Measurements from ENCODE around the gene ELN. TPM values are rescaled to one million over a fixed set of nuclear protein-coding genes. Genes with fewer than 3 reads are reported as not detected.

The ELN gene
- total RNA-seq, 1 donor from 2014 or later: 395 TPM

DNA sequence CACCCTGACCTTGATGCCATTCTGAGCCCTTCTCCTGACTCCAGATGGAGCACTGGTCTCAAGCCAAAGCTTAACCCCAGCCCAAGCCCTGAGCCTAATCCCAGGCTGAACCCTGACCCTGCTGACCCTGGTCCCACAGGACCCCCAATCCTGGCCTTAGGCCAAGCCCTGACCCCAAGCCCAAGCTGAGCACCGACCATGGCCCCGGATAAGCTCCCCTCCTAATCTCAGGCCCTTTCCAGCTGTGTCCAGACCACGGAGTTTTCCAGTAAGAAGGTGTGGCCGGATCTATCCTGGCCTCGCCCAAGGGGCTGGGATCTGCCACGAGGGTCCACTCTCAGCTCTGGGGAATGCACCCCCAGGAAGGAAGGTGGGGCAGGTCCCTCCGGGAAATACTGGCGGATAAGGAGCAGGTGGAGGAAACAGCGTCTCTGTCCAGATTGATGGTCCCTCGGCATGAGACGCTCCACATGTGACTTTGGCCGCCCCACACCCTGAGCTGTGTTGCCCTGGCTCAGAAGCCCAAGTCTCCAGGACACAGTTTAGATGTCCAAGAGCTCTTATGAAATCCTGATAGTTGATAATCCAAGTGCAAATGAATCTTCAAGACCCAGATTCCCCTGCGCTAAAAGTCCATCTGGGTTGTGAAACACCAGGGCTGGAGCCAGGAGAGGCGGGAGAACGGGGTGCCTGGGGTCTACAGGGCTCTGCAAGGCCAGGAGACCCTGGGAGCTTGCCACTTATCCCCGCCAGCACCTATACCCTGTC is 10.4 kb downstream of the ELN start:
- H3K27ac ChIP-seq: peak overlapping the region; percentile 79 to 98
- H3K36me3 ChIP-seq: peaks cover 92 to 94% of the 10 kb centered on the region in 2 donors
- no peak for DNase-seq (ENCODE audit: low spot score in 2 of 2)

DNA sequence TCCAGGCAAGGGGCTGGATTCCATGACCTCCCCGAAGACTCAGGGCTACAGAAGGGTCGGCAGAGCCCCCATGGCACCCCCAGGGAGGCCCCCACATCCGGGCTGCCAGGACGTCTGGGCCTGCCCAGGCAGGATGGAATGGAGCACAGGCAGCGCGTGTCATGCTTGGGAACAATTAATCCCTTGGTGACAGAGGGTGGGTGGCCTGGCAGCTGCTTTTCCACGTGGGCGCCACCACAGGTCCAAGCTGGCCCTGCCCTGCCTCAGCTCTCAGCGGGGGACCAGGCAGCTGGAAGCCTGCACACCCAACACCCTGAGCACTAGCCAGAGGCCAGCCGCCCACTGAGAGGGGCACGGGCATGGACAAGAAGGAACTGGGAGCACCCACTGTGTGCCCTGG is 11.4 kb downstream of the ELN start:
- TF ChIP-seq CTCF (IDR thresholded peaks at IDR 0.05): no peak
- Histone ChIP-seq H3K9me3 (no peaks in the 10 kb centered on the region), H3K4me1 (peaks cover 11 to 66% of the 10 kb centered on the region in 2 donors), H3K27me3 (no peaks in the 10 kb centered on the region), H3K36me3 (peaks cover 98% of the 10 kb centered on the region in 2 donors), H3K4me3 (no peak overlapping the region), H3K27ac (peak overlapping the region; percentile 79 to 98)
- DNase-seq (ENCODE audit: low spot score in 2 of 2): no peak
- intact Hi-C loops (cut with DNase I): loop anchor here (2.0 kb wide), 1 partner anchor 15 kb away; no protein-coding TSS in a partner anchor

More for the DNA sequence above, 10.4 kb downstream of the ELN start:
- H3K9me3 ChIP-seq: no peaks in the 10 kb centered on the region
- intact Hi-C loops (cut with DNase I): loop anchor here (2.0 kb wide), 1 partner anchor 16 kb away; no protein-coding TSS in a partner anchor
- H3K27me3 ChIP-seq: no peaks in the 10 kb centered on the region
- no peak overlapping the region for H3K4me3 ChIP-seq
- peaks cover 19 to 71% of the 10 kb centered on the region in 2 donors for H3K4me1 ChIP-seq
- no peak for TF ChIP-seq CTCF (IDR thresholded peaks at IDR 0.05)

DNA sequence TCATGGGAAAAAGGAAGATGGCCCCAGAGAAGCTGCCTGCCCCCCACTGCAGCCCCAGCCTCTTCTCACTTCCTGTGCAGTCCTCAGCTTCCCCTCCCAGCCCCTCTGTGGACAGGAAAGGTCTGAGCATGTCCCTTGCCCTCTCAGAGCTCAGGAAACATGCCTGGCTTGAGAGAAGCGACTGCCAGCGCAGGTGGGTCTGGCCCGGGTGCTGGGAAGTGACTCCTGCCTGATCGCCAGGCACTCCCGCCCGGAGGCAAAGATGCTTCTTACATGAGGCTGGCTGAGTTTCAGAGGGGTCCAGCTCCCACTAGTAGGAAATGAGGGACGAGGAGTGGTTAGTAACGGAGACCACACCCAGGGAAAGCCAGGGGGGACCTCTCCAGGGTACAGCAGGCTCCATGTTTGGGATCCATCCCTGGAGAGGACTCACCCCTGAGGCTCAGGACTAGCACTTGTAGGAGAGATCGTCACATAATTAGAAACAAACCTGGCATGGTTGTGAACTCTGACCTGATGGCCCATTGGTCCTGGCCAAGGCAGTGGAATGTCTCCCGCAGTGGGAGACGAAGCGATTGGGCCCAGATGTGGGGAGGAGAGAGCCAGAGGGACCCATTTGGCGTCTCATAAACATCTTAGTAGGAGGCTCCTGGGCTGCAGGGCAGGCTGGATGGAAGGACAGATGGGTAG is 12.3 kb downstream of the ELN start:
- H3K27me3 ChIP-seq: no peaks in the 10 kb centered on the region
- H3K4me1 ChIP-seq: peaks cover 5 to 59% of the 10 kb centered on the region in 2 donors
- peak overlapping the region; percentile 79 to 98 for H3K27ac ChIP-seq
- intact Hi-C loops (cut with DNase I): no loop called here
- no peaks in the 10 kb centered on the region for H3K9me3 ChIP-seq
- H3K36me3 ChIP-seq: peaks cover 98% of the 10 kb centered on the region in 2 donors
- no peak for TF ChIP-seq CTCF (IDR thresholded peaks at IDR 0.05)
- H3K4me3 ChIP-seq: no peak overlapping the region
- no peak for DNase-seq (ENCODE audit: low spot score in 2 of 2)

DNA sequence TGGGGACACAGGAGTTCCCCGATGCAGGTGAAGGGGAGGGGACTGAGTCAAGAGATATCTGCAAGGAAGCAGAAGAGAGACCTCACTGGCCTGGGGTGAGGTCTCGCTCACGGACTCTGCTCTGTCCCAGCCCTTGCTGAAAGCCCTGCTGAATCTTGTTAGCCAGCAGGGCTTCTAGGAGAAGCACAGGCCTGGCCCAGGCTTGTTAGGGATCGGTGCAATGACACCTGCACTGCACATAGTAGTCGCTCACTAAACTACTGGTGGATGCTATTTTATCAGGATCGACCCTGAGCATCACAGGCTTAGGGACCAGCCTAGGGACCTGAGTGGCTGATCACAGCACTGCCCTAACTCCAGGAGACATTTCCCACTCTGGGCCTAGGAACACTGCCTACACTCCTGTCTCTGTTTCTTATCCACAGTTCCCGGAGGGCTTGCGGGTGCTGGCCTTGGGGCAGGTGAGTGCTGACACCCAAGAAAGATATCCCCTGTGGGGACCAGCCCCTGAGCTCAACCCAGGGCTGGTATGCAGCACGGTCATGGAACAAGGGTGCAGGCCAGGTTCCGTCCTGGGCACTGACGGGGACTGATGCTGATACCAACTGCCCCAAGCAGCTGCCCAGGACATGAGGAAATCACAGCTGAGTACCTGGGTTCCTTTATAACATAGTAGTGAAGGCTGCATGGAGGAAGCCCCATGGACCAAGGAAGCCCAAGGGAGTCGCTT is 13.0 kb downstream of the ELN start:
- no peaks in the 10 kb centered on the region for H3K9me3 ChIP-seq
- peaks cover 98% of the 10 kb centered on the region in 2 donors for H3K36me3 ChIP-seq
- peak overlapping the region; percentile 79 to 98 for H3K27ac ChIP-seq
- H3K4me1 ChIP-seq: peaks cover 0 to 52% of the 10 kb centered on the region in 2 donors
- H3K27me3 ChIP-seq: no peaks in the 10 kb centered on the region
- intact Hi-C loops (cut with DNase I): no loop called here
- no peak overlapping the region for H3K4me3 ChIP-seq
- no peak for TF ChIP-seq CTCF (IDR thresholded peaks at IDR 0.05)
- DNase-seq (ENCODE audit: low spot score in 2 of 2): no peak

DNA sequence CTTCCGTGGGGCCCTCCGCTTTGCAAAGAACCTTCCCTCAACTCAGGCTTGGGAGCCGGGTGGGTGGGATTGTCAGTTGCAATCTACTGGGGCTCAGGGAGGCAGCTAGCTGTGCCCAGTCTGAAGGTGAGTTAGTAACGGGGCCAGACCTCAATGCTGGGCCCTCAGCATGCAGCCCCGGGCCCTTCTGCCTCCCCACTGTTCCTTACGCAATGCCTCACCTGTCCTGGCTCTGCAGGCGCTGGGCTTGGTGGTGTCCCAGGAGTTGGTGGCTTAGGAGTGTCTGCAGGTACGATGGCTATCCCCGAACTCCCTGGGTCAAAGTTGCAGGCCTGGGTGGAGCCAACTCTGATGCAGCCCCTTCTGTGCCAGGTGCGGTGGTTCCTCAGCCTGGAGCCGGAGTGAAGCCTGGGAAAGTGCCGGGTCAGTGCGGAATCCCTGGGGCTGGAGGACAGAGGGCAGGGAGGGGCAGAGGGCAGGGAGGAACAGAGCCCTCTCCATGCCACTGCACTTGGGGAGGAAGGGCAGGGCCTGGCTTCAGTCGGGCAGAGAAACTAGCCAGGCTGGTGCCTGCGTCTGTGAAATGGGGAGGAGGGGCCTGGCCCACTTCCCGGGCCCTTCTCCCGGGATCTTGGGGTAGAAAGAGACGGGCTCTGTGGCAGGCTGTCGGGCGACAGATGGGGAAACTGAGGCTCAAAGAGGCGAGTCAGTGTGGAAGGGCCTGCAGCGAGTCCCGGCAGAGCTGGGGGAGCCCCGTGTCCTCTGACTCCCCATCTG is 15.0 kb downstream of the ELN start:
- no peak for TF ChIP-seq CTCF (IDR thresholded peaks at IDR 0.05)
- Histone ChIP-seq H3K36me3 (peaks cover 99 to 100% of the 10 kb centered on the region in 2 donors), H3K27me3 (no peaks in the 10 kb centered on the region), H3K9me3 (no peaks in the 10 kb centered on the region), H3K4me1 (peaks cover 0 to 33% of the 10 kb centered on the region in 2 donors), H3K27ac (peak overlapping the region; percentile 68 to 98), H3K4me3 (no peak overlapping the region)
- no peak for DNase-seq (ENCODE audit: low spot score in 2 of 2)
- intact Hi-C loops (cut with DNase I): no loop called here
